Activated CD8-positive, alpha-beta memory T cell treated with anti-CD3 and anti-CD28 coated beads, Interleukin-2, amount 10 ng/mL, durations not matched to agents 7 days and 5 days (primary cell): ENCODE measurements around the gene CASP8AP2. TPM values are rescaled to one million over a fixed set of nuclear protein-coding genes. Genes with fewer than 3 reads are reported as not detected.
"Not testable (repeated sequence)": the region's sequence is repeated elsewhere in the genome, so short reads cannot be mapped to it uniquely, and the experiment has no call there.

Experiments used
- ATAC-seq: fragments of 150-1000 bp; cut with Tn5 transposase; one replicate; pipeline ENCODE4 v1.10.0; 2021; ENCODE audit warnings: moderate library complexity
- CTCF ChIA-PET: fragments of 350-600 bp; sonication (Branson Sonifier 250); formaldehyde crosslinking; loops from one replicate; lab custom pipeline; 2021; ENCODE audit warnings: antibody characterized with exemption; lab: Charles Lee
- DNase-seq: peaks from one replicate; pipeline ENCODE4 v3.0.0-alpha.2; 2020
- H3K27ac Mint-ChIP-seq: one replicate; pipeline ENCODE4 v1.8.0; 2021; ENCODE audit warnings: mild to moderate bottlenecking, mixed read lengths
- H3K27me3 Mint-ChIP-seq: one replicate; pipeline ENCODE4 v1.8.0; 2021; ENCODE audit warnings: mixed read lengths
- H3K36me3 Mint-ChIP-seq: one replicate; pipeline ENCODE4 v1.8.0; 2021; ENCODE audit warnings: mild to moderate bottlenecking, mixed read lengths
- H3K4me1 Mint-ChIP-seq: one replicate; pipeline ENCODE4 v1.8.0; 2021; ENCODE audit warnings: mixed read lengths
- H3K4me3 Mint-ChIP-seq: one replicate; pipeline ENCODE4 v1.8.0; 2021; ENCODE audit warnings: mild to moderate bottlenecking, moderate library complexity, mixed read lengths
- H3K9me3 Mint-ChIP-seq: one replicate; pipeline ENCODE4 v1.8.0; 2022; ENCODE audit warnings: low read depth, mixed read lengths
- total RNA-seq, 2 experiments: library from RNA; stranded (reverse); gene quantifications; one replicate each; pipeline ENCODE4 v1.2.3, GENCODE V29; 2021

The CASP8AP2 gene
- 10 to 100 TPM; 34.7 to 40.8 TPM for total RNA-seq

DNA sequence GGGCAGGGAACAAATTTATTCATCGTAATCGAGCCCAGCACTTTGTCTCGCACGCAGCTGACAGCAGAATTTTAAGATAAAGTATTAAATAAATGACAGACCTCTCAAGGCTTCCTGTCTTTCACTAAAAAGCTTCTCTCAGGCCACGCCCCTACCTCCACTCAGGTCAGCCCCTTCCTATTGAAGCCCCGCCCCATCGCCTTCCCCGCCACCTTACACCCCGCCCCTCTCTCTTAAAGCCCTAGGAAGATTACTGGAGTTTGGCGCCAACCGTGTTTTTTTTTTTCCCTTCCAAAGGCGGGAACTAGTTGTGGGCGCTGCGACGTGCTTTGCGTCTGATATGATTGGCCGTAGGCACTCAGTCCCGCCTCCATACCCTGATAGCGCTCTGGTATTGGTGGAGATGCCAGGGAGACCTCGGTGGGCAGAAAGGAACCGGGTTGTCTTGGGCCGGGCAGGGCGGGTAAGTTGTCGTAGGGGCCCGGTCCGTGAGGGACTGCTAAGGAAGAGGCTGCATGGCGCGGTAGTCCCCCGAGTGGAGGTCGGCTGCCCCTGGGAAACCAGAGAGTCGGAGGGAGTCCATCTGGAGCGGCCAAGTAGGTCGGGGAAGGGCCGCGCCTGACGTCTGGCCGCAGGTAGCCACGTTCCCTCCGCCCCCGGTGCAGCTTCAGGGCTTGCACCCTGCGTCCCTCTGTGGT is at the start of gene CASP8AP2:
TSS of gene CASP8AP2 (plus strand) at position 409 of the 698 bp plus-strand sequence.
- CTCF ChIA-PET, result interaction anchor here (0.7 to 2.6 kb wide), 11 partner anchors 10 to 649 kb away, joined by 3 to 29 read pairs (median 3); partner anchors contain the start of genes MDN1 and UBE2J1
- no peaks in the 10 kb centered on the region for H3K27me3 Mint-ChIP-seq
- ATAC-seq (peak; percentile 98), DNase-seq (peak; percentile 98)
- H3K9me3 Mint-ChIP-seq, result no peaks in the 10 kb centered on the region
- peaks cover 33% of the 10 kb centered on the region for H3K4me1 Mint-ChIP-seq
- peak within 1 kb of the TSS; percentile 99 for H3K27ac Mint-ChIP-seq
- peaks cover 30% of the 10 kb centered on the region for H3K36me3 Mint-ChIP-seq
- peak within 1 kb of the TSS; percentile 100 for H3K4me3 Mint-ChIP-seq

DNA sequence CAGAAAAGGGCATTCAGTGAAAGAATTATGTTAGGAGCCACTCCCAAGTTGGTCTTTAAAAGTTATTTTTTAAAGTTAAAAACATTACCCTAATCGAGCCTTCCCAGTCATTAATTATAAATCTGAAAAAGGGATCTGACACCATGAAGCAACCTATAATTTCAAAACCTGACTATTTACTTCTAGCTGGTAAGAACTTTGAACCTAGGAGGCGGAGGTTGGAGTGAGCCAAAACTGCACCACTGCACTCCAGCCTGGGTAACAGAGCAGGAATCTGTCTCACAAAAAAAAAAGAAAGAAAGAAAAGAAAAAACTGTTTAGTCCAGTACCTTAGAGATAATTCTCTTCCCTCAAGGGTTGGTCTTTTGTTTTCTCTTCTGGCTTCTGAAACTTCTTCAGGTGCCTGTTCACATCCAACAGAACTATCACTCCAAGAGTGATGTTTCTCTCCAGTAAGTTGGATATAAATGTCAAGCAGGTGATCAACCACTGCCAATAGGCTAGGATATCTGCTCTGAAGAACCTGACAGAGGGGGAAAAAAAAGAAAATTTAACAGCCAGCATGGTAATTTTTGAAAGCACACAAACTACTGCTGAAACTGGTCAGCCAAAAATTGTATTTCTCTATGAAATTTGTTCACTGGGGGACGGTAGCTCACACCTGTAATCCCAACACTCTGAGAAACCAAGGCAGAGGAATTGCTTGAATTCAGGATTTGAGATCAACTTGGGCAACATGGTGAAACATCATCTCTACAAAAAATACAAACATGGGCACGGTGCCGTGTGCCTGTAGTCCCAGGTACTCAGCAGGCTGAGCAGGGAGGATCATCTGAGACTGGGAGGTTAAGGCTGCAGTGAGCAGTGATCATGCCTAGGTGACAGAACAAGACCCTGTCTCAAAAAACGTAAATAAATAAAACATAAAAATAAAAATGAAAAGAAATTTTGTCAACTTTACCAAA is 48.3 kb upstream of the CASP8AP2 start:
- H3K27me3 Mint-ChIP-seq, result no peaks in the 10 kb centered on the region
- H3K4me1 Mint-ChIP-seq, result no peaks in the 10 kb centered on the region
- peaks cover 57% of the 10 kb centered on the region for H3K36me3 Mint-ChIP-seq
- DNase-seq, result no peak
- no peak overlapping the region for H3K4me3 Mint-ChIP-seq
- no peaks in the 10 kb centered on the region for H3K9me3 Mint-ChIP-seq
- H3K27ac Mint-ChIP-seq, result peak overlapping the region; percentile 47
- ATAC-seq, result no peak
- CTCF ChIA-PET, result interaction anchor here (0.7 kb wide), 1 partner anchor 503 kb away, joined by 4 read pairs; no protein-coding TSS in a partner anchor

DNA sequence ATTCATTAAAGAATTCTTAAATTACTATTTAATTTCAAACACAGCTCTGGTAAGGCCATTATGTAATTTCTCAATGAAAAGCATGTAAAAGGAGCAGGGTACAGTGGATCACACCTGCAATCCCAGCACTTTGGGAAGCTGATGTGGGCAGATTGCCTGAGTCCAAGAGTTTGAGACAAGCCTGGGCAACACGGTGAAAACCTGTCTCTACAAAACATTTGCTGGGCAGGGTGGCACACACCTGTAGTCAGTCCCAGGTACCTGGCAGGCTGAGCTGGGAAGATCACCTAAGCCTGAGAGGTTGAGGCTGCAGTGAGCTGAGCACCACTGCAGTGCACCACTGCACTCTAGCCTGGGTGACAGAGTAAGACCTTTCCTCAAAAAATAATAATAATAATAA is 47.5 kb upstream of the CASP8AP2 start:
- DNase-seq, result no peak
- CTCF ChIA-PET, result no interaction called here
- H3K27me3 Mint-ChIP-seq, result no peaks in the 10 kb centered on the region
- H3K4me3 Mint-ChIP-seq, result no peak overlapping the region
- ATAC-seq, result no peak
- H3K9me3 Mint-ChIP-seq, result no peaks in the 10 kb centered on the region
- H3K36me3 Mint-ChIP-seq, result peaks cover 60% of the 10 kb centered on the region
- H3K4me1 Mint-ChIP-seq, result no peaks in the 10 kb centered on the region
- no peak overlapping the region for H3K27ac Mint-ChIP-seq

DNA sequence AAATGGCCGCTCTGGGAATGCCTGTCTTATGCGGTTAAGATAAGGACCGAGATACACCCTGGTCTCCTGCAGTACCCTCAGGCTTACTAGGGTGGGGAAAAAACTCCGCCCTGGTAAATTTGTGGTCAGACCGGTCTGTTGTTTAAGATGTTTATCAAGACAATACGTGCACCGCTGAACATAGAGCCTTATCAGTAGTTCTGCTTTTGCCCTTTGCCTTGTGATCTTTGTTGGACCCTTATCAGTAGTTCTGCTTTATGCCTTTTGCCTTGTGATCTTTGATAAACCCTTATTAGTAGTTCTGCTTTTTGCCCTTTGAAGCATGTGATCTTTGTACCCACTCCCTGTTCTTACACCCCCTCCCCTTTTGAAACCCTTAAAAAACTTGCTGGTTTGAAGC is 46.4 kb upstream of the CASP8AP2 start:
- H3K27ac Mint-ChIP-seq, CTCF ChIA-PET, ATAC-seq, H3K4me3 Mint-ChIP-seq, H3K27me3 Mint-ChIP-seq, DNase-seq, H3K9me3 Mint-ChIP-seq, H3K4me1 Mint-ChIP-seq: not testable (repeated sequence)
- peaks cover 63% of the 10 kb centered on the region for H3K36me3 Mint-ChIP-seq

DNA sequence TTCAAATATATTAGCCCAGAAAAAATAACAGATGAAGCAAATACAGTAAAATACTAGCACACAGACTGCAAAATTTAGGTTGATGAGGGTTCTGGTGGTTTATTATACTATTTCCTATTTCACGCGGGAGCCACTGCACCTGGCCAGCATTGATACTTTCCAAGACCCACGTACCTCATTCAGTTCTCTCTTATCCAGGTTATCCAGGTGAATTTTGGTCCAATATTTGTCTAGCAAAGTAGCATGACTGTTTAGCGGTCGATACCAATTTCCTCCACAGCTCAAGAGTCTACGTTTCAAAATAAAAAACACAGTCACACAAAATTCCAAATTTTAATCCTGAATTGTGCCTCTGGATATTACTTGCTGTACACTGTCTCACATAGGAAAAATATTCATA is 44.8 kb upstream of the CASP8AP2 start:
- Mint-ChIP-seq H3K27ac (no peak overlapping the region), H3K9me3 (no peaks in the 10 kb centered on the region), H3K4me3 (no peak overlapping the region), H3K27me3 (no peaks in the 10 kb centered on the region), H3K4me1 (no peaks in the 10 kb centered on the region), H3K36me3 (peaks cover 63% of the 10 kb centered on the region)
- DNase-seq (no peak), ATAC-seq (no peak)
- CTCF ChIA-PET, result no interaction called here

DNA sequence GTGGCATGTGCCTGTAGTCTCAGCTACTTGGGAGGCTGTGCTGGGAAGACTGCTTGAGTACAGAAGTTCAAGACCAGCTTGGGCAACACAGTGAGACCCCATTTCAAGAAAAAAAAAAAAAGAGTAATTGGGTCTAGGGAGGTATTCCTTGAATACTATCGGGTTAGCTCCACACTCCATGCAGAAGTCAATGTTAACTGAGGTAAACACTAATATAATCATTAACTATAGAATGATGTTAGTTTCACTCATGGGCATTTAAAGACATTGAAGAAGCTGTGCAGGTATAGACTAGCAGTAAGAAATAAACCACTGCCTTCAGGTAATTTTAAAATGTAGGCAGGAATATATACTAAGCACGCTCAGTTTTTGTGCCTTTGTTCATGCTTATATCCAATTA is 42.7 kb upstream of the CASP8AP2 start:
- no peak overlapping the region for H3K4me3 Mint-ChIP-seq
- H3K4me1 Mint-ChIP-seq, result no peaks in the 10 kb centered on the region
- H3K27ac Mint-ChIP-seq, result no peak overlapping the region
- H3K27me3 Mint-ChIP-seq, result no peaks in the 10 kb centered on the region
- peaks cover 47% of the 10 kb centered on the region for H3K36me3 Mint-ChIP-seq
- ATAC-seq (no peak), DNase-seq (no peak)
- H3K9me3 Mint-ChIP-seq, result no peaks in the 10 kb centered on the region
- CTCF ChIA-PET, result interaction anchor here (0.7 kb wide), 1 partner anchor 17 kb away, joined by 4 read pairs; no protein-coding TSS in a partner anchor

DNA sequence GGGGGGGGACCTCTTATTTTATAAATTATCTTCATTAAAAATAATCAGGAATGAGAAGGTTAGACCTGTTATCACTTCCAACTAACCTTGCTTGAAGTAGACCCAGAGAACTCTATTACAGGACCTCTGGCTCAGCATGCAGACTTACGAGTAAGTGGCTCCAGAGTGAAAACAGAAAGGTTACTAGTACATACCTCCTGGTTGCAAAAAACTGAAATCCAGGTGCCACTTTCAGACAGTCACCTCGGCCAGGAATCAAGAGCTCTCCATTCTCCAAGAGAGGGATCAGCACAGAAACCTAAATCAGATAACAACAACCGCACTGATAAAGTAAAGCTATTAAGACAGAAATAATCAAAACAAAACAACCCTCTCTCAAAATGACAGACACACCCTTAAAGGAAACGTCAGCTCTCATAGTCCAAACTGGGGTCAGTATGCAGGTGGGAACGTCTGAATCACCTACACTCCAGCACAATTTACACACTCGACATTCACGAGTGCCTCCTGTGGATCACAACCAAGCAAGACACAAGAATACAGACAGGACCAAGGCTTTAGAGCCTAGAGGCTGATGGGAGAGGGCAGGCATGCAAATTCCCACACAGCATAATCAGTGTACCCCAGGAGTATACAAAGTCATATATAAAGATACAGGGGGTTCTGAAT is 41.9 kb upstream of the CASP8AP2 start:
- Mint-ChIP-seq H3K9me3 (no peaks in the 10 kb centered on the region), H3K36me3 (peaks cover 48% of the 10 kb centered on the region), H3K27ac (no peak overlapping the region), H3K4me3 (no peak overlapping the region), H3K27me3 (no peaks in the 10 kb centered on the region), H3K4me1 (peaks cover under 1% of the 10 kb centered on the region)
- CTCF ChIA-PET, result no interaction called here
- DNase-seq (no peak), ATAC-seq (no peak)

DNA sequence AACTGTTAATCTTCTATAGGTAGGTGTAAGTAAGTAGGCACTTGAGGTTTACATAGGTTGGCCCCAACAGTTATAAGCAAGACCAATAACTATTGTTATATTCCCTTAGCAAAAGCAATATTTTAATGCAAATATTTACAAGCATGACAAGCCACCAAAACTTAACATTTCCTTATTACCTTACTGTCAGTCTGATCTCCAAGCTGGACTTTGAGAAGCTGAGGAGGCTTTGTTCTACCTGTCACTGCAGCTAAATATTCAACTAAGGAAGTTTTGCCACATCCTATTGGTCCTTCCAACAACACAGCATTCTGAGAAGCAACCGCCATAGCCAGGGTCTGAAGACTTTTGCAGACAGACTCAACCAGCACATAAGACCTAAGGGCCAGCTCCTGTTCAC is 39.7 kb upstream of the CASP8AP2 start:
- no peaks in the 10 kb centered on the region for H3K27me3 Mint-ChIP-seq
- no peak for ATAC-seq
- H3K4me3 Mint-ChIP-seq, result no peak overlapping the region
- peaks cover 21% of the 10 kb centered on the region for H3K4me1 Mint-ChIP-seq
- H3K9me3 Mint-ChIP-seq, result no peaks in the 10 kb centered on the region
- CTCF ChIA-PET, result interaction anchor here (1.3 kb wide), 1 partner anchor 14 kb away, joined by 3 read pairs; no protein-coding TSS in a partner anchor
- DNase-seq, result no peak
- H3K27ac Mint-ChIP-seq, result no peak overlapping the region
- H3K36me3 Mint-ChIP-seq, result peaks cover 46% of the 10 kb centered on the region

DNA sequence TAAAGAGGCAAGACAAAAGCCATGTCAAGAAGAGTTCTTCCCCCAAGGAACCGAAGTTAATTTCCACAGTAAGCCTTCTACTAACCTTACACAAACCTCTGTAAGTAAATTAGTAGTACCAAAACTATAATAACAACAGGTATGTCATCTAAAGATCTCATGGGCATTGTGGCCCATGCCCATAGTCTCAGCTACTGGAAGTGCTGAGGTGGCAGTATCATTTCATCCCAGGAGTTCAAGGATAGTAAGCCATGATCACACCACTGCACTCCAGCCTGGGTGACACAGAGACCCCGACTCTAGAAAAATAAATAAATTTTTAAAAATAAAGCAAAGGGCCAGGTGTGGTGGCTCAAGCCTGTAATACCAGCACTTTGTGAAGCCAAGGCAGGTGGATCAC is 39.3 kb upstream of the CASP8AP2 start:
- Mint-ChIP-seq H3K4me3 (no peak overlapping the region), H3K36me3 (peaks cover 46% of the 10 kb centered on the region), H3K4me1 (peaks cover 25% of the 10 kb centered on the region), H3K9me3 (no peaks in the 10 kb centered on the region), H3K27ac (no peak overlapping the region), H3K27me3 (no peaks in the 10 kb centered on the region)
- CTCF ChIA-PET, result interaction anchor here (1.3 kb wide), 1 partner anchor 13 kb away, joined by 3 read pairs; no protein-coding TSS in a partner anchor
- ATAC-seq, result no peak
- DNase-seq, result no peak

DNA sequence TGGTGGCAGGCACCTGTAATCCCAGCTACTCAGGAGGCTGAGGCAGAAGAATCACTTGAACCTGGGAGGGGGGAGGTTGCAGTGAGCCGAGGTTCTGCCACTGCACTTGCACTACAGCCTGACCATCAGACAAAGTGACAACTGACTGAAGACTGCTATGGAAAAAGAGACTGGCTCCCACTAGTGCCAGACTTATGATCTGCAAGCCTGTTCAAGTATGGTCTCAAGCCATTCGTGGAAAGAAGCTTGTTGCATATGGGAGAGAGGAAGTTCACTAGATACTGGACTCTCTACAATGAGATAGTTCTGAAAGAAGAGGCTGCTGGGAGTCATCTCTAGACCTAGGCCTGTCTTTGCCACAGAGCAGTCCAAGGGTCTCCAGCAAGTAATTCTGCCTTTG is 36.8 kb upstream of the CASP8AP2 start:
- ATAC-seq (peak; percentile 77), DNase-seq (peak; percentile 60)
- Mint-ChIP-seq H3K36me3 (peaks cover 41% of the 10 kb centered on the region), H3K9me3 (no peaks in the 10 kb centered on the region), H3K27ac (peak overlapping the region; percentile 77), H3K4me1 (peaks cover 30% of the 10 kb centered on the region), H3K27me3 (no peaks in the 10 kb centered on the region), H3K4me3 (no peak overlapping the region)
- CTCF ChIA-PET, result interaction anchor here (0.6 to 2.8 kb wide), 15 partner anchors 10 to 421 kb away, joined by 3 to 9 read pairs (median 4); partner anchors contain the start of genes CASP8AP2 and MDN1

DNA sequence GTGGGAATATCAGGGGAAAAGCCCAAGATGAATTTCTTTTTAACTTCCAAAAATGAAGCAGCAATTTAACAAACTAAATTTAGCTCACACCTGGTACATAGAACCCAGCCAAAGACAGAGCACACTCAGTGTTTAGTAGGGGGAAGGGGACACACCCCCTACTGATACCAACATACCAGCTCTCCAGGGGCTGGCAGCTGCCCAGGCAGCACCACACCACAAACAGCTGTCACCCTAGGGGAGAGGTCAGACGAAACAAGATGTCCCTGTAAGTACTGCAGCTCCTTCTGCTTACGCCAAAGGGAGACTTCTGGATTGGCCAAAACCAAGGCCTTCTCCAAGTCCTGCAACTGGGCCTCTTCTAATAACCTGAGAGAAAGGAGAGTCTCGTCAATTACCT is 36.1 kb upstream of the CASP8AP2 start:
- H3K36me3 Mint-ChIP-seq, result peaks cover 36% of the 10 kb centered on the region
- H3K27me3 Mint-ChIP-seq, result no peaks in the 10 kb centered on the region
- no peaks in the 10 kb centered on the region for H3K9me3 Mint-ChIP-seq
- ATAC-seq (no peak), DNase-seq (no peak)
- H3K27ac Mint-ChIP-seq, result peak overlapping the region; percentile 77
- H3K4me1 Mint-ChIP-seq, result peaks cover 30% of the 10 kb centered on the region
- no peak overlapping the region for H3K4me3 Mint-ChIP-seq
- CTCF ChIA-PET, result interaction anchor here (0.6 to 2.8 kb wide), 15 partner anchors 9 to 422 kb away, joined by 3 to 9 read pairs (median 4); partner anchors contain the start of genes CASP8AP2 and MDN1

DNA sequence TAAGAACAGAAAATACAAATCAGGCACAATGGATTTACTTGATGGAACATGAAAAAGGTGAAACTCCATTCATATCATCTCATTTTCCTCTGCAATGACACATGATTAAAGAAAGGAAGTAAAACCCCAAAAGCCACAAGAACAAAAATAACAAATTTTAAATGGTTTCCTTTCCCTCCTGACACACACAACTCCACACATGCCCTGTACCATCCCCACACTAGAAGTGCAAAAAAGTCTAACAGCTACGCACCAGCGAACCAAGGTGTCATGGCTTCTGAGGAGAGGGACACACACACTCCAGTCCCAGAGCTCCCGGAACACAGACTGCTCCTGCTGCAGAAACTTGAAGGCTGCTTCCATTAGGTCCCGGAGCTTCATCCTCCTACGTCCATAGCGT is 35.4 kb upstream of the CASP8AP2 start:
- ATAC-seq (peak; percentile 62), DNase-seq (peak; percentile 48)
- H3K36me3 Mint-ChIP-seq, result peaks cover 32% of the 10 kb centered on the region
- peaks cover 30% of the 10 kb centered on the region for H3K4me1 Mint-ChIP-seq
- CTCF ChIA-PET, result interaction anchor here (1.6 to 2.8 kb wide), 2 partner anchors 15 to 26 kb away, joined by 5 to 9 read pairs; partner anchors contain the start of gene MDN1
- H3K4me3 Mint-ChIP-seq, result peak overlapping the region; percentile 37
- H3K27ac Mint-ChIP-seq, result peak overlapping the region; percentile 77
- no peaks in the 10 kb centered on the region for H3K27me3 Mint-ChIP-seq
- no peaks in the 10 kb centered on the region for H3K9me3 Mint-ChIP-seq
